NCI-H1694 treated with DMSO at 0.1 percent for 48 hours (cell line): Measurements from ENCODE around the gene GJB2.

Experiments
- DNase-seq: peaks from one replicate; lab custom pipeline; 2025; lab: John Stamatoyannopoulos, UW

The GJB2 gene

GRCh38 chr13:20141238-20142022 lies 51.3 kb downstream of the GJB2 start:
- no peak for DNase-seq

GRCh38 chr13:20140487-20140886 lies 52.3 kb downstream of the GJB2 start:
- DNase-seq, result no peak

GRCh38 chr13:20137875-20138274 lies 54.9 kb downstream of the GJB2 start:
- no peak for DNase-seq
